Endothelial cell of umbilical vein (primary cell): Measurements from ENCODE around the gene THAP10.

ENCODE experiments used
- EZH2 ChIP-seq: IDR thresholded peaks from 2 replicates; pipeline ENCODE4 v1.6.1; 2012; ENCODE audit warnings: borderline replicate concordance, low read depth, mild to moderate bottlenecking, moderate library complexity, low read length, inconsistent platforms; ENCODE audit not compliant: severe bottlenecking
- POLR2A ChIP-seq: IDR thresholded peaks from 2 replicates; pipeline ENCODE4 v1.6.1; 2012; ENCODE audit warnings: low read depth, mild to moderate bottlenecking, control low read depth, low read length

- TF ChIP-seq EZH2 (no peak), POLR2A (no peak)
Measured at GRCh38 chr15:70855764-70856163, 36.5 kb downstream of the THAP10 start.
